Activated T-helper 2 cell treated with anti-CD3 and anti-CD28 coated beads, Interferon-gamma antibody, Interleukin-2, Interleukin-4, amounts not matched to agents 10 μg/mL and 5 μg/mL and 100 μg/mL, durations not matched to agents 14 hours and 24 hours and 36 hours (primary cell): Measurements from ENCODE around the gene MAP2K5. TPM values are rescaled to one million over a fixed set of nuclear protein-coding genes. Genes with fewer than 3 reads are reported as not detected.

Experiments
- DNase-seq: peaks from one replicate; pipeline ENCODE4 v3.0.0; 2021; ENCODE audit warnings: low spot score
- H3K27ac Mint-ChIP-seq: one replicate; pipeline ENCODE4 v1.8.0; 2021; ENCODE audit warnings: mixed read lengths
- H3K27me3 Mint-ChIP-seq: one replicate; pipeline ENCODE4 v1.8.0; 2021; ENCODE audit warnings: low read depth, mixed read lengths
- H3K36me3 Mint-ChIP-seq: one replicate; pipeline ENCODE4 v1.8.0; 2021; ENCODE audit warnings: low read depth, mixed read lengths
- H3K4me1 Mint-ChIP-seq: one replicate; pipeline ENCODE4 v1.8.0; 2021; ENCODE audit warnings: low read depth, mixed read lengths
- H3K4me3 Mint-ChIP-seq: one replicate; pipeline ENCODE4 v1.8.0; 2021; ENCODE audit warnings: low read depth, mild to moderate bottlenecking, moderate library complexity, mixed read lengths
- H3K9me3 Mint-ChIP-seq: one replicate; pipeline ENCODE4 v1.8.0; 2021; ENCODE audit warnings: mixed read lengths
- intact Hi-C: fragments of 100-400 bp; cut with micrococcal nuclease; formaldehyde crosslinking; loops from one replicate; pipeline ENCODE4 v1.15.1; 2023
- total RNA-seq: library from RNA; stranded (reverse); gene quantifications from 2 replicates; pipeline ENCODE4 v1.2.3, GENCODE V29; 2022

MAP2K5 gene
- total RNA-seq, 1 donor from 2014 or later, result 25.9 TPM

DNA sequence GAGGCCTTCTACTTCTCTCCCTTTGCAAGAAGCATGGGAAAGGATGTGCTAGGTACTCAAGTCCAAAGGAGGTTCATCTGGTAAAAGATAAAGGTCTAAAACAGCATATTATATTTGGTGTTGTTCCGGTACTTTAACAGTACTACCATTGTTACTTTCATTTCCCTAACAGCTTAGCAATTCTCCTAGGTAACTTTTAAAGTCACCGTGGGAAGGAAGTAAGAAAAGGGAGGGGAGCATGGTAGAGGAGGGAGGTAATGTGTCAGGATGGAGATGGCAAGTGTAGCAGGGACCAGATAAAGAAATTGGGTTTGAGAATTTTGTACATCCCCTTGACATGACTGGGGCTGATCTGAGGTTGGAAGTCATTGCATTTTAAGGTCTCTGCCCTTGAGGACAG is 193.4 kb downstream of the MAP2K5 start:
- H3K9me3 Mint-ChIP-seq, result no peaks in the 10 kb centered on the region
- peaks cover 8% of the 10 kb centered on the region for H3K4me1 Mint-ChIP-seq
- no peaks in the 10 kb centered on the region for H3K27me3 Mint-ChIP-seq
- intact Hi-C loops, result no loop called here
- no peaks in the 10 kb centered on the region for H3K36me3 Mint-ChIP-seq
- no peak overlapping the region for H3K27ac Mint-ChIP-seq
- DNase-seq, result no peak
- no peak overlapping the region for H3K4me3 Mint-ChIP-seq

GRCh38 chr15:67736810-67737209 is 194.3 kb downstream of the MAP2K5 start:
- no peak for DNase-seq
- no peaks in the 10 kb centered on the region for H3K27me3 Mint-ChIP-seq
- intact Hi-C loops, result no loop called here
- H3K27ac Mint-ChIP-seq, result no peak overlapping the region
- H3K9me3 Mint-ChIP-seq, result no peaks in the 10 kb centered on the region
- no peaks in the 10 kb centered on the region for H3K36me3 Mint-ChIP-seq
- H3K4me3 Mint-ChIP-seq, result no peak overlapping the region
- H3K4me1 Mint-ChIP-seq, result peaks cover 15% of the 10 kb centered on the region

DNA sequence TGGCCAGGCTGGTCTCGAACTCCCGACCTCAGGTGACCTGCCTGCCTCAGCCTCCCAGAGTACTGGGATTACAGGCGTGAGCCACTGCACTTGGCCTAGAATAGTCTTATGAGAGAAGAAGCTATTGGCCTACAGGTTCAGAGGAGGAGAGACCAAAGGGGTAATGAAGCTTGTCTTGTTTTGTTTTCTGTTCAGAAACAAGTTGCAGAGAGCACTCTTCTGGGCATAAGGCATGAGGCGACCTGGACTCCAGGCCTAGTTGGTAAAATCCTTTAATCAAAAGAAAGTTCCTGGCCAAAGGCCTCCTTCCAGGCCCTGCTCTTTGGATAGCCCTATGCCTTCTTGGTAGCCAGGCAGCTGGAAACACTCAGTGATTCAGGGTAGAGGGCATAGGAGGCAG is 195.6 kb downstream of the MAP2K5 start:
- H3K4me3 Mint-ChIP-seq, result no peak overlapping the region
- H3K27me3 Mint-ChIP-seq, result no peaks in the 10 kb centered on the region
- no peak overlapping the region for H3K27ac Mint-ChIP-seq
- no peaks in the 10 kb centered on the region for H3K36me3 Mint-ChIP-seq
- H3K4me1 Mint-ChIP-seq, result peaks cover 15% of the 10 kb centered on the region
- H3K9me3 Mint-ChIP-seq, result no peaks in the 10 kb centered on the region
- intact Hi-C loops, result no loop called here
- no peak for DNase-seq

DNA sequence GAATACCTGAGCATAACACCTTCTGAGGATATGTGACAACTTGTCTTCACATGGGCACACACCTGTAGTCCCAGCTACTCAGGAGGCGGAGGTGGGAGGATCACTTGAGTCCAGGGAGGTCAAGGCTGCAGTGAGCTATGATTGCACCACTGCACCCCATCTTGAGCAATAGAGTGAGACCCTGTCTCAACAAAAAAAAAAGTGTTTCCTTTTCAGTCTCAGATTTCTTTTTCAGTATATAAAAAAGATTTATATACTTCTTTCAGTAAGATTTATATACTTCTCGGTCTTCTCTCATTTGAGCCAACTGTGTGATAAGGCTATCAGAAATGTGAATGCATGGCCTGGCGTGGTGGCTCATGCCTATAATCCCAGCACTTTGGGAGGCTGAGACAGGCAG is 197.9 kb downstream of the MAP2K5 start:
- no peaks in the 10 kb centered on the region for H3K27me3 Mint-ChIP-seq
- no peak overlapping the region for H3K27ac Mint-ChIP-seq
- H3K36me3 Mint-ChIP-seq, result no peaks in the 10 kb centered on the region
- peaks cover 32% of the 10 kb centered on the region for H3K4me1 Mint-ChIP-seq
- H3K9me3 Mint-ChIP-seq, result no peaks in the 10 kb centered on the region
- H3K4me3 Mint-ChIP-seq, result no peak overlapping the region
- intact Hi-C loops, result no loop called here
- no peak for DNase-seq

DNA sequence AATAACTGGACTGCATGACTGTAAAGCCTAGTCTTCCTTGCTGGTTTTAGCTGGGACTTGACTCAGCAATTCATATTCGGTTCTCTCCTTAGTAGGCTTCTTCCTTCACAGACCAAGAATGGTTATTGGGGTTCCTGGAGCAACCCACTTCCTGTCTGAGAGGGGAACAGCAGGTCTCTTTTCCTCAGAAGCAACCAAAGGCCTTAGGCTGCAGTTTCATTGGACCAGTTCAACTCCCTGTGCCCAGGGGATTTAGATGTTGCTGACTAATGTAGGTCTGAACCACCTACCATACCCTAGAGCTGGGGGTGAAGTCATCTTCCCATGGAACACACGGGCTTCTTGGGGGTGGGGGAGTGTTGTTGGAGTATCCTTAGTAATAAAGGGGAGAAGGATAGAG is 198.8 kb downstream of the MAP2K5 start:
- Mint-ChIP-seq H3K9me3 (no peaks in the 10 kb centered on the region), H3K4me3 (no peak overlapping the region), H3K36me3 (no peaks in the 10 kb centered on the region), H3K27ac (no peak overlapping the region), H3K4me1 (peaks cover 39% of the 10 kb centered on the region), H3K27me3 (no peaks in the 10 kb centered on the region)
- no peak for DNase-seq
- intact Hi-C loops, result no loop called here

GRCh38 chr15:67743558-67743957 is 201.1 kb downstream of the MAP2K5 start:
- DNase-seq, result no peak
- Mint-ChIP-seq H3K4me3 (no peak overlapping the region), H3K27ac (no peak overlapping the region), H3K4me1 (peaks cover 40% of the 10 kb centered on the region), H3K36me3 (peaks cover 4% of the 10 kb centered on the region), H3K9me3 (no peaks in the 10 kb centered on the region), H3K27me3 (no peaks in the 10 kb centered on the region)
- intact Hi-C loops, result no loop called here

GRCh38 chr15:67744331-67745072 is 202.0 kb downstream of the MAP2K5 start:
- H3K27me3 Mint-ChIP-seq, result no peaks in the 10 kb centered on the region
- H3K9me3 Mint-ChIP-seq, result no peaks in the 10 kb centered on the region
- H3K36me3 Mint-ChIP-seq, result peaks cover 10% of the 10 kb centered on the region
- H3K27ac Mint-ChIP-seq, result no peak overlapping the region
- intact Hi-C loops, result loop anchor here (2.0 kb wide), 1 partner anchor 18 kb away; no protein-coding TSS in a partner anchor
- H3K4me1 Mint-ChIP-seq, result peaks cover 38% of the 10 kb centered on the region
- no peak for DNase-seq
- no peak overlapping the region for H3K4me3 Mint-ChIP-seq

GRCh38 chr15:67745073-67746006 is 202.8 kb downstream of the MAP2K5 start:
- no peaks in the 10 kb centered on the region for H3K9me3 Mint-ChIP-seq
- H3K27me3 Mint-ChIP-seq, result no peaks in the 10 kb centered on the region
- no peak overlapping the region for H3K4me3 Mint-ChIP-seq
- intact Hi-C loops, result loop anchor here (2.0 kb wide), 1 partner anchor 17 kb away; no protein-coding TSS in a partner anchor
- no peak overlapping the region for H3K27ac Mint-ChIP-seq
- DNase-seq, result no peak
- peaks cover 38% of the 10 kb centered on the region for H3K4me1 Mint-ChIP-seq
- peaks cover 10% of the 10 kb centered on the region for H3K36me3 Mint-ChIP-seq

- Mint-ChIP-seq H3K27me3 (no peaks in the 10 kb centered on the region), H3K36me3 (peaks cover 10% of the 10 kb centered on the region), H3K9me3 (no peaks in the 10 kb centered on the region), H3K4me1 (peaks cover 37% of the 10 kb centered on the region), H3K27ac (peak overlapping the region; percentile 48), H3K4me3 (no peak overlapping the region)
- DNase-seq, result no peak
- intact Hi-C loops, result no loop called here
Observed at GRCh38 chr15:67746022-67746421, 203.5 kb downstream of the MAP2K5 start.

GRCh38 chr15:67746450-67746849 is 203.9 kb downstream of the MAP2K5 start:
- intact Hi-C loops, result no loop called here
- no peak for DNase-seq
- H3K27me3 Mint-ChIP-seq, result no peaks in the 10 kb centered on the region
- H3K27ac Mint-ChIP-seq, result peak overlapping the region; percentile 48
- peak overlapping the region; percentile 3 for H3K4me3 Mint-ChIP-seq
- H3K9me3 Mint-ChIP-seq, result no peaks in the 10 kb centered on the region
- peaks cover 32% of the 10 kb centered on the region for H3K4me1 Mint-ChIP-seq
- H3K36me3 Mint-ChIP-seq, result peaks cover 10% of the 10 kb centered on the region

DNA sequence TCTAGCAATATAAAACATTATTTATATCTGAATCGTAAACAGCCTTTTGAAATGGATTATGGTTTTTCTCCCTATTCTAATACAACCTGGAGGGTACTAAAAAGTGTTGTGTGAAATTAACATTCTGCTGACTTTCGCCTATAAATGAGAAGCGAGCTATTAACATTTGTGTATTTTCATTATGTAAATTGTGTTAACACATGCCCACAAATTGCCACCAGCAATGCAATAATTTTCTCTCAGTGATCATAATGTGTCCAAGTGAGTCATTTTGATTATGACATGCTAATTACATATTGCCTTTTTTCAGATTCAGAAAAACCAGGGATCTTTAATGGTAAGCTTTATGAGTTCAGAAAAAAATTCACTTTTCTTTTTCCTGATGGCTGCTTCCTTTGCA is 205.4 kb downstream of the MAP2K5 start:
- intact Hi-C loops, result no loop called here

GRCh38 chr15:67750371-67750770 is 207.9 kb downstream of the MAP2K5 start:
- peaks cover 13% of the 10 kb centered on the region for H3K36me3 Mint-ChIP-seq
- H3K9me3 Mint-ChIP-seq, result peaks cover 3% of the 10 kb centered on the region
- peaks cover 21% of the 10 kb centered on the region for H3K4me1 Mint-ChIP-seq
- DNase-seq, result no peak
- intact Hi-C loops, result no loop called here
- no peak overlapping the region for H3K4me3 Mint-ChIP-seq
- no peaks in the 10 kb centered on the region for H3K27me3 Mint-ChIP-seq
- H3K27ac Mint-ChIP-seq, result no peak overlapping the region

More for the DNA sequence above, 205.4 kb downstream of the MAP2K5 start:
- DNase-seq, result no peak
- H3K36me3 Mint-ChIP-seq, result peaks cover 10% of the 10 kb centered on the region
- H3K27me3 Mint-ChIP-seq, result no peaks in the 10 kb centered on the region
- no peak overlapping the region for H3K4me3 Mint-ChIP-seq
- H3K4me1 Mint-ChIP-seq, result peaks cover 31% of the 10 kb centered on the region
- H3K27ac Mint-ChIP-seq, result no peak overlapping the region
- no peaks in the 10 kb centered on the region for H3K9me3 Mint-ChIP-seq

DNA sequence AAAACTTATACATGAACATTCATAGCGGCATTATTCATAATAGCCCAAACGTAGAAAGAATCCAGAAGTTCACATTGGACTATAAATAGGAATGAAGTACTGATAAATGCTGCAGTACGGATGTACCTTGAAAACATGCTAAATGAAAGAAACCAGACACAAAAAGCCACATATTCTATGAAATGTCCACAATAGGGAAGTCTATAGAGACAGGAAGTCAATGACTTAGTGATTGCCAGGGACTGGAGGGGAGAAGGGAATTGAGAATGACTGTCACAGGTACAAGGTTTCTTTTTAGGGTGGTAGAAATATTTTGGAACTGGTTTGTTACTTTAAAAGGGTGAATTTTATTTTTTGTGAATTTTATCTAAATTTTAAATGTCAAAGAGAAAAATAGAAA is 211.4 kb downstream of the MAP2K5 start:
- Mint-ChIP-seq H3K4me1 (peaks cover 36% of the 10 kb centered on the region), H3K27me3 (no peaks in the 10 kb centered on the region), H3K36me3 (peaks cover 9% of the 10 kb centered on the region), H3K27ac (no peak overlapping the region), H3K4me3 (no peak overlapping the region), H3K9me3 (peaks cover 3% of the 10 kb centered on the region)
- intact Hi-C loops, result no loop called here
- no peak for DNase-seq
